Measurements from ENCODE around the gene FERMT1. TPM values are rescaled to one million over a fixed set of nuclear protein-coding genes. Genes with fewer than 3 reads are reported as not detected.

FERMT1 gene
- total RNA-seq, 4 donors from 2014 or later = 0.16 to 2.2 (median 1.0) TPM

DNA sequence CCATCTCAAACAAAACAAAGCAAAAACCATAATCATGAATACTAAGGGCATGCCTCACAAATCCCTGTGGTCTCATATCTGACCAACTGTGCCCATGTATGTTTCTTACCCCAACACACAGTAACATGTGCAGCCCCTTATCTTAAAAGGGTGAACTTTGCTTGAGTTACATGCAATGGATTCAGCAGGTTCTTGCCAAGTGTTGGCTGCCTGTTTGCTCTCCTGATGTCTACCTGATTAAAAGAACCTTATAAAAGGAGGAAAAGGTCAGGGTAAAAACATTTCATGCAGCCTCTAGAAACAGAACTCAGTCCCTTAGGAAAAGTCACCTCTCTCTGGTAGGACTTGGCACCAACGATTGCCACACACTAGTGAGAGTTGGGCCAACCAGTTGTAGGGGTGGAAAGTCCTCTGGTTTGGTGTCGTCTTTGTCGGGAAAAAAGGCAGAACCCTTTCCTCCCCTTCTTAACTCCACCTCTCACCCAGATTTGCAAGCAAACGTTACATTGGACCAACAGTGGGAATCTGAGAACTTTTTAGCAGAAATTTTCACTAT lies 55.0 kb downstream of the FERMT1 start:
- WGBS, 2 donors (ENCODE audit: low coverage in 1 of 2) = 64 to 83% methylated on average over 4 of the region's 4 CpGs
- Histone ChIP-seq H3K4me3 (no peak overlapping the region), H3K27ac (no peak overlapping the region), H3K27me3 (no peaks in the 10 kb centered on the region), H3K9me3 (no peaks in the 10 kb centered on the region), H3K4me1 (no peaks in the 10 kb centered on the region), H3K36me3 (no peaks in the 10 kb centered on the region)
- no peak for ATAC-seq
- TF ChIP-seq EP300 (IDR thresholded peaks at IDR 0.05) (no peak), CTCF (IDR thresholded peaks at IDR 0.05) (no peak), POLR2A (IDR thresholded peaks at IDR 0.05) (no peak), POLR2AphosphoS5 (IDR thresholded peaks at IDR 0.05) (no peak)

DNA sequence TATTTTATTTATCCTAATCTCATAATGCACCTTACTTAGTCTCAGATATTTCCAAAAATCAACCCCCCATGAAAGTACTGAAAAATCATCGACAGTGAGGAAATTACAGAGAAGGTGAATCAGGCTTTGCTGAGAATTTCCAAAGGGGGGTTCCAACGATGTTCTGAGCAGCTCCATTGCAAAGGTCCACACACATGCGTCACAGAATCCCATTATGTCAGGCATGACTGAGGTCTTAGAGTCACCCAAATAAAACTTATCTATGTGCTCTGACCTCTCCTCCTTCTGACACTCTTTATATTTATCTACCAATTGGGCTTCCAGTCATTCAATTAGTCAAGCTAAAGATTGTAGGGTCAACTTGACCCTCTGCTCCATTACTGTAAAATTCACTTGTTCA lies 56.2 kb downstream of the FERMT1 start:
- Histone ChIP-seq H3K9me3 (no peaks in the 10 kb centered on the region), H3K27ac (no peak overlapping the region), H3K27me3 (no peaks in the 10 kb centered on the region), H3K36me3 (no peaks in the 10 kb centered on the region), H3K4me1 (no peaks in the 10 kb centered on the region), H3K4me3 (no peak overlapping the region)
- 68 to 85% methylated on average over 3 of the region's 3 CpGs for WGBS, 2 donors (ENCODE audit: low coverage in 1 of 2)
- ATAC-seq = no peak
- no peak for TF ChIP-seq EP300 (IDR thresholded peaks at IDR 0.05)
- no peak for TF ChIP-seq CTCF (IDR thresholded peaks at IDR 0.05)

- ATAC-seq = no peak
- no peaks in the 10 kb centered on the region for H3K4me1 ChIP-seq
- no peaks in the 10 kb centered on the region for H3K36me3 ChIP-seq
- no peak overlapping the region for H3K4me3 ChIP-seq
- H3K27ac ChIP-seq = no peak overlapping the region
- TF ChIP-seq EP300 (IDR thresholded peaks at IDR 0.05) (no peak), CTCF (IDR thresholded peaks at IDR 0.05) (no peak), POLR2A (IDR thresholded peaks at IDR 0.05) (no peak), POLR2AphosphoS5 (IDR thresholded peaks at IDR 0.05) (no peak)
- WGBS, 2 donors (ENCODE audit: low coverage in 1 of 2) = 29% methylated on average over 1 of the region's 2 CpGs; no CpG with 5 or more reads in 1 of the 2 donors
- H3K27me3 ChIP-seq = peaks cover 16% of the 10 kb centered on the region
- H3K9me3 ChIP-seq = no peaks in the 10 kb centered on the region
These were observed 61.3 kb downstream of the FERMT1 start for GRCh38 chr20:6061544-6061943.

GRCh38 chr20:6060213-6060612 lies 62.6 kb downstream of the FERMT1 start:
- Histone ChIP-seq H3K36me3 (no peaks in the 10 kb centered on the region), H3K27me3 (peaks cover 29% of the 10 kb centered on the region), H3K4me1 (no peaks in the 10 kb centered on the region), H3K27ac (no peak overlapping the region), H3K9me3 (no peaks in the 10 kb centered on the region), H3K4me3 (no peak overlapping the region)
- WGBS, 2 donors (ENCODE audit: low coverage in 1 of 2) = 38 to 43% methylated on average over 6 of the region's 6 CpGs
- no peak for TF ChIP-seq EP300 (IDR thresholded peaks at IDR 0.05)
- no peak for TF ChIP-seq POLR2A (IDR thresholded peaks at IDR 0.05)
- no peak for TF ChIP-seq CTCF (IDR thresholded peaks at IDR 0.05)
- TF ChIP-seq POLR2AphosphoS5 (IDR thresholded peaks at IDR 0.05) = no peak
- ATAC-seq = no peak

- Histone ChIP-seq H3K4me1 (no peaks in the 10 kb centered on the region), H3K27me3 (peaks cover 32% of the 10 kb centered on the region), H3K4me3 (no peak overlapping the region), H3K27ac (no peak overlapping the region), H3K36me3 (no peaks in the 10 kb centered on the region), H3K9me3 (no peaks in the 10 kb centered on the region)
- ATAC-seq = no peak
- 17 to 22% methylated on average over 4 to 5 of the region's 7 CpGs for WGBS, 2 donors (ENCODE audit: low coverage in 1 of 2)
- no peak for TF ChIP-seq CTCF (IDR thresholded peaks at IDR 0.05)
- TF ChIP-seq POLR2AphosphoS5 (IDR thresholded peaks at IDR 0.05) = no peak
- no peak for TF ChIP-seq EP300 (IDR thresholded peaks at IDR 0.05)
- no peak for TF ChIP-seq POLR2A (IDR thresholded peaks at IDR 0.05)
These were observed 64.0 kb downstream of the FERMT1 start for GRCh38 chr20:6058684-6059295.

All from gastroesophageal sphincter (tissue), 4 donors.